ENCODE results near the gene ARMS2. TPM values are rescaled to one million over a fixed set of nuclear protein-coding genes. Genes with fewer than 3 reads are reported as not detected.

ARMS2 gene
- total RNA-seq, 2 donors from 2014 or later = not detected

- Histone ChIP-seq H3K9ac (ENCODE audit: low read depth in 2 of 2, low read length in 2 of 2) (no peak overlapping the region), H3K36me3 (no peaks in the 10 kb centered on the region), H3K4me3 (no peak overlapping the region), H3K4me1 (no peaks in the 10 kb centered on the region), H3K27me3 (no peaks in the 10 kb centered on the region), H3K27ac (no peak overlapping the region), H3K9me3 (no peaks in the 10 kb centered on the region)
- no peak for TF ChIP-seq CTCF (IDR thresholded peaks at IDR 0.05)
- intact Hi-C loops (cut with DNase I) = no loop called here
- DNase-seq = no peak
Measured at GRCh38 chr10:122424059-122424458, 30.4 kb upstream of the ARMS2 start.

GRCh38 chr10:122426829-122427228 lies 27.6 kb upstream of the ARMS2 start:
- TF ChIP-seq CTCF (IDR thresholded peaks at IDR 0.05) = no peak
- no peaks in the 10 kb centered on the region for H3K4me1 ChIP-seq
- intact Hi-C loops (cut with DNase I) = no loop called here
- no peak overlapping the region for H3K9ac ChIP-seq (ENCODE audit: low read depth in 2 of 2, low read length in 2 of 2)
- no peaks in the 10 kb centered on the region for H3K36me3 ChIP-seq
- no peak overlapping the region for H3K4me3 ChIP-seq
- no peak overlapping the region for H3K27ac ChIP-seq
- DNase-seq = no peak
- H3K27me3 ChIP-seq = no peaks in the 10 kb centered on the region
- H3K9me3 ChIP-seq = no peaks in the 10 kb centered on the region

GRCh38 chr10:122427280-122427679 lies 27.2 kb upstream of the ARMS2 start:
- Histone ChIP-seq H3K36me3 (no peaks in the 10 kb centered on the region), H3K9me3 (no peaks in the 10 kb centered on the region), H3K27ac (no peak overlapping the region), H3K9ac (ENCODE audit: low read depth in 2 of 2, low read length in 2 of 2) (no peak overlapping the region), H3K27me3 (no peaks in the 10 kb centered on the region), H3K4me1 (no peaks in the 10 kb centered on the region), H3K4me3 (no peak overlapping the region)
- DNase-seq = no peak
- no peak for TF ChIP-seq CTCF (IDR thresholded peaks at IDR 0.05)
- intact Hi-C loops (cut with DNase I) = no loop called here

GRCh38 chr10:122435212-122435827 lies 19.1 kb upstream of the ARMS2 start:
- TF ChIP-seq CTCF (IDR thresholded peaks at IDR 0.05) = peak; percentile 58
- no peaks in the 10 kb centered on the region for H3K27me3 ChIP-seq
- H3K4me3 ChIP-seq = no peak overlapping the region
- no peak for DNase-seq
- intact Hi-C loops (cut with DNase I) = loop anchor here (2.0 to 10.0 kb wide), 3 partner anchors 93 to 137 kb away; partner anchors contain the start of gene DMBT1
- H3K4me1 ChIP-seq = no peaks in the 10 kb centered on the region
- H3K27ac ChIP-seq = no peak overlapping the region
- no peak overlapping the region for H3K9ac ChIP-seq (ENCODE audit: low read depth in 2 of 2, low read length in 2 of 2)
- no peaks in the 10 kb centered on the region for H3K9me3 ChIP-seq
- H3K36me3 ChIP-seq = no peaks in the 10 kb centered on the region

- Histone ChIP-seq H3K36me3 (no peaks in the 10 kb centered on the region), H3K27ac (no peak overlapping the region), H3K9me3 (no peaks in the 10 kb centered on the region), H3K4me3 (no peak overlapping the region), H3K9ac (ENCODE audit: low read depth in 2 of 2, low read length in 2 of 2) (no peak overlapping the region), H3K27me3 (no peaks in the 10 kb centered on the region), H3K4me1 (no peaks in the 10 kb centered on the region)
- no peak for DNase-seq
- no peak for TF ChIP-seq CTCF (IDR thresholded peaks at IDR 0.05)
- intact Hi-C loops (cut with DNase I) = no loop called here
Measured at GRCh38 chr10:122441961-122442360, 12.5 kb upstream of the ARMS2 start.

Data from colonic mucosa (tissue), 4 donors.